ENCODE data around the gene TRIM40. TPM values are rescaled to one million over a fixed set of nuclear protein-coding genes. Genes with fewer than 3 reads are reported as not detected.

The TRIM40 gene
- total RNA-seq, 1 donor from 2014 or later = not detected

GRCh38 chr6:30169658-30170614 is 34.0 kb downstream of the TRIM40 start:
- no peaks in the 10 kb centered on the region for H3K36me3 Mint-ChIP-seq (ENCODE audit: unreplicated experiment)
- peaks cover 7% of the 10 kb centered on the region for H3K4me1 Mint-ChIP-seq (ENCODE audit: low read depth, unreplicated experiment)
- peaks cover 6% of the 10 kb centered on the region for H3K9me3 Mint-ChIP-seq (ENCODE audit: unreplicated experiment)
- no peak overlapping the region for H3K27ac Mint-ChIP-seq (ENCODE audit: unreplicated experiment)
- no peak for DNase-seq
- H3K27me3 Mint-ChIP-seq (ENCODE audit: unreplicated experiment) = peaks cover 5% of the 10 kb centered on the region
- H3K4me3 Mint-ChIP-seq (ENCODE audit: unreplicated experiment) = no peak overlapping the region
- peak; percentile 63 for TF ChIP-seq CTCF (IDR thresholded peaks at IDR 0.05; ENCODE audit: partially characterized antibody, unreplicated experiment)

- no peaks in the 10 kb centered on the region for H3K36me3 Mint-ChIP-seq (ENCODE audit: unreplicated experiment)
- peak; percentile 71 for DNase-seq
- H3K27ac Mint-ChIP-seq (ENCODE audit: unreplicated experiment) = peak overlapping the region; percentile 73
- peaks cover 5% of the 10 kb centered on the region for H3K27me3 Mint-ChIP-seq (ENCODE audit: unreplicated experiment)
- peak; percentile 12 for TF ChIP-seq CTCF (IDR thresholded peaks at IDR 0.05; ENCODE audit: partially characterized antibody, unreplicated experiment)
- peaks cover 7% of the 10 kb centered on the region for H3K4me1 Mint-ChIP-seq (ENCODE audit: low read depth, unreplicated experiment)
- H3K4me3 Mint-ChIP-seq (ENCODE audit: unreplicated experiment) = peak overlapping the region; percentile 64
- peaks cover 3% of the 10 kb centered on the region for H3K9me3 Mint-ChIP-seq (ENCODE audit: unreplicated experiment)
Measured at GRCh38 chr6:30171677-30172471, 35.9 kb downstream of the TRIM40 start.

GRCh38 chr6:30172681-30173080 is 36.7 kb downstream of the TRIM40 start:
- no peak for TF ChIP-seq CTCF (IDR thresholded peaks at IDR 0.05; ENCODE audit: partially characterized antibody, unreplicated experiment)
- Mint-ChIP-seq H3K4me1 (ENCODE audit: low read depth, unreplicated experiment) (peaks cover 7% of the 10 kb centered on the region), H3K27me3 (ENCODE audit: unreplicated experiment) (peaks cover 5% of the 10 kb centered on the region), H3K36me3 (ENCODE audit: unreplicated experiment) (peaks cover under 1% of the 10 kb centered on the region), H3K4me3 (ENCODE audit: unreplicated experiment) (no peak overlapping the region), H3K27ac (ENCODE audit: unreplicated experiment) (no peak overlapping the region), H3K9me3 (ENCODE audit: unreplicated experiment) (peaks cover 2% of the 10 kb centered on the region)
- no peak for DNase-seq

GRCh38 chr6:30175765-30176164 is 39.8 kb downstream of the TRIM40 start:
- H3K9me3 Mint-ChIP-seq (ENCODE audit: unreplicated experiment) = peaks cover 2% of the 10 kb centered on the region
- peaks cover 3% of the 10 kb centered on the region for H3K4me1 Mint-ChIP-seq (ENCODE audit: low read depth, unreplicated experiment)
- no peak for TF ChIP-seq CTCF (IDR thresholded peaks at IDR 0.05; ENCODE audit: partially characterized antibody, unreplicated experiment)
- DNase-seq = no peak
- no peak overlapping the region for H3K27ac Mint-ChIP-seq (ENCODE audit: unreplicated experiment)
- H3K36me3 Mint-ChIP-seq (ENCODE audit: unreplicated experiment) = peaks cover 13% of the 10 kb centered on the region
- H3K27me3 Mint-ChIP-seq (ENCODE audit: unreplicated experiment) = peaks cover under 1% of the 10 kb centered on the region
- no peak overlapping the region for H3K4me3 Mint-ChIP-seq (ENCODE audit: unreplicated experiment)

All from glutamatergic neuron (in vitro differentiated cells).